ENCODE measurements around the gene BLOC1S1. TPM values are rescaled to one million over a fixed set of nuclear protein-coding genes. Genes with fewer than 3 reads are reported as not detected.

The BLOC1S1 gene

GRCh38 chr12:55767156-55767555 is 51.3 kb downstream of the BLOC1S1 start:
- H2BK15ac ChIP-seq (replicated peaks; ENCODE audit: low read depth) = no peak overlapping the region
- no peak overlapping the region for H4K5ac ChIP-seq (ENCODE audit: low read length)
- H3K27ac ChIP-seq (ENCODE audit: low read depth, low read length) = no peak overlapping the region
- no peak overlapping the region for H2BK120ac ChIP-seq (ENCODE audit: low read depth, low read length)
- no peaks in the 10 kb centered on the region for H3K79me2 ChIP-seq (ENCODE audit: control insufficient read depth, insufficient read depth, low read length)
- no peak overlapping the region for H4K8ac ChIP-seq (ENCODE audit: low read depth, low read length)
- H3K23ac ChIP-seq (ENCODE audit: low read length) = no peak overlapping the region
- no peak overlapping the region for H3K56ac ChIP-seq (ENCODE audit: low read length)
- no peak overlapping the region for H3K4ac ChIP-seq (ENCODE audit: low read depth, low read length)
- DNase-seq = no peak
- no peaks in the 10 kb centered on the region for H3K27me3 ChIP-seq (ENCODE audit: insufficient read depth, low read length, poor library complexity)
- H2AK5ac ChIP-seq (ENCODE audit: low read length) = no peak overlapping the region
- WGBS (ENCODE audit: extremely low coverage, insufficient coverage, low lambda C conversion rate) = no CpG with 5 or more reads among the region's 4 CpGs
- no peaks in the 10 kb centered on the region for H3K36me3 ChIP-seq (ENCODE audit: control insufficient read depth, insufficient read depth, low read length)
- peaks cover 6% of the 10 kb centered on the region for H3K79me1 ChIP-seq (ENCODE audit: low read length)
- no peak overlapping the region for H2BK5ac ChIP-seq (ENCODE audit: low read length)
- no peak overlapping the region for H3K4me2 ChIP-seq (ENCODE audit: low read length)
- H3K4me1 ChIP-seq (ENCODE audit: control insufficient read depth, low read depth, low read length) = no peaks in the 10 kb centered on the region
- H3K4me3 ChIP-seq (ENCODE audit: low read length) = no peak overlapping the region
- H3K9ac ChIP-seq (ENCODE audit: low read length) = no peak overlapping the region
- H3K18ac ChIP-seq (ENCODE audit: low read length) = no peak overlapping the region

Small RNAs within 50 kb of the gene (small RNA-seq; reads per million reads assigned to genes)
- gene AC009779.1 (ENCODE audit: insufficient read depth) (not detected), gene RF00017 (ENCODE audit: insufficient read depth) (not detected)
